OCI-LY3 (cell line): ENCODE data around the gene TK1.

Experiments used
- H2AFZ ChIP-seq: fragments of 200-600, 300-600 bp; shearing (Covaris generic); 2 replicates; pipeline ENCODE4 v1.6.0; 2014; ENCODE audit warnings: antibody characterized with exemption, low read depth, low read length
- H3K27ac ChIP-seq: fragments of 200-600, 300-600 bp; sonication (generic); 2 replicates; pipeline ENCODE4 v1.5.1; 2014; ENCODE audit warnings: mild to moderate bottlenecking, low read length, moderate library complexity, mixed read lengths
- H3K27me3 ChIP-seq: fragments of 200-600, 300-600 bp; sonication (generic); 2 replicates; pipeline ENCODE4 v1.6.1; 2014; ENCODE audit warnings: low read depth, low read length, mixed read lengths
- H3K36me3 ChIP-seq: fragments of 200-600, 300-600 bp; sonication (generic); replicated peaks from 2 replicates; pipeline ENCODE3; 2014; ENCODE audit warnings: low read depth, low read length, mixed read lengths
- H3K4me1 ChIP-seq: fragments of 300-600, 200-600 bp; sonication (generic); 2 replicates; pipeline ENCODE4 v1.6.1; 2014; ENCODE audit warnings: low read length, mixed read lengths
- H3K4me2 ChIP-seq: fragments of 200-600, 300-600 bp; sonication (generic); 2 replicates; pipeline ENCODE4 v1.6.1; 2014; ENCODE audit warnings: low read length, mixed read lengths
- H3K4me3 ChIP-seq: fragments of 300-600, 200-600 bp; sonication (generic); 2 replicates; pipeline ENCODE4 v1.5.1; 2014; ENCODE audit warnings: antibody characterized with exemption, mild to moderate bottlenecking, low read length, moderate library complexity
- H3K79me2 ChIP-seq: fragments of 300-600, 200-600 bp; shearing (Covaris generic); 2 replicates; pipeline ENCODE4 v1.6.1; 2014; ENCODE audit warnings: mild to moderate bottlenecking, low read length, mixed read lengths
- H3K9ac ChIP-seq: fragments of 300-600, 200-600 bp; shearing (Covaris generic); 2 replicates; pipeline ENCODE4 v1.6.0; 2014; ENCODE audit warnings: mild to moderate bottlenecking, low read length, moderate library complexity
- H3K9me3 ChIP-seq: fragments of 200-600, 300-600 bp; shearing (Covaris generic); 2 replicates; pipeline ENCODE4 v1.6.1; 2014; ENCODE audit warnings: low read length, mixed read lengths; ENCODE audit not compliant: insufficient read depth
- H4K20me1 ChIP-seq: fragments of 200-600, 300-600 bp; sonication (generic); 2 replicates; pipeline ENCODE4 v1.6.1; 2016; ENCODE audit warnings: low read length, mixed read lengths; ENCODE audit not compliant: insufficient read depth
- EZH2phosphoT487 ChIP-seq: fragments of 200-600 bp; shearing (Covaris generic); IDR thresholded peaks from 2 replicates; pipeline ENCODE4 v1.6.1; 2018; ENCODE audit warnings: antibody characterized with exemption, mixed run types, low read depth
- TF ChIP-seq, protein P1 (sequence below): fragments of 200-600, 300-600 bp; sonication (generic); IDR thresholded peaks from 2 replicates; pipeline ENCODE4 v1.5.1; 2014; ENCODE audit warnings: antibody characterized with exemption, low read length, low read depth

Gene TK1

DNA sequence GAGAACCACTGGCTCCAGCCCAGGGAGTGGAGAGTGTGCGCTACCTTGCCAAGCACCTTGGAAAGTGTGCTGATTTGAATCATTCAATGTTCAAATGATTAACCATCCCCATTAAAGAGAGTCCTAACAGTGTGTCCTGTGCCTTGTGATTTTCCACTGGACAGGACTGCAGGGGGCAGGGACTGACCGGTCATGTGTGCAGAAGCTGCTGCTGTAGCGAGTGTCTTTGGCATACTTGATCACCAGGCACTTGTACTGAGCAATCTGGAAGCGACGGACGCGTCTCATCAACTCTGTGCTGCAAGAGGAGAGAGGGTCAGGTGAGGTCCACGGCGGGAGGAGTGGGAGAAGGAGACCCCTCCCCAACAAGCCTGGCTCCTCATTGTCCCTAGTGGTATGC is 2.0 kb downstream of the TK1 start:
- no peak overlapping the region for H3K27ac ChIP-seq
- H4K20me1 ChIP-seq = 0 out of 2 replicates have a peak, but pooled peaks cover 6% of the 10 kb centered on the region
- H2AFZ ChIP-seq = no peak overlapping the region
- H3K4me2 ChIP-seq = no peak overlapping the region
- H3K9me3 ChIP-seq = no peaks in the 10 kb centered on the region
- H3K4me3 ChIP-seq = no peak overlapping the region
- TF ChIP-seq, protein P1, sequence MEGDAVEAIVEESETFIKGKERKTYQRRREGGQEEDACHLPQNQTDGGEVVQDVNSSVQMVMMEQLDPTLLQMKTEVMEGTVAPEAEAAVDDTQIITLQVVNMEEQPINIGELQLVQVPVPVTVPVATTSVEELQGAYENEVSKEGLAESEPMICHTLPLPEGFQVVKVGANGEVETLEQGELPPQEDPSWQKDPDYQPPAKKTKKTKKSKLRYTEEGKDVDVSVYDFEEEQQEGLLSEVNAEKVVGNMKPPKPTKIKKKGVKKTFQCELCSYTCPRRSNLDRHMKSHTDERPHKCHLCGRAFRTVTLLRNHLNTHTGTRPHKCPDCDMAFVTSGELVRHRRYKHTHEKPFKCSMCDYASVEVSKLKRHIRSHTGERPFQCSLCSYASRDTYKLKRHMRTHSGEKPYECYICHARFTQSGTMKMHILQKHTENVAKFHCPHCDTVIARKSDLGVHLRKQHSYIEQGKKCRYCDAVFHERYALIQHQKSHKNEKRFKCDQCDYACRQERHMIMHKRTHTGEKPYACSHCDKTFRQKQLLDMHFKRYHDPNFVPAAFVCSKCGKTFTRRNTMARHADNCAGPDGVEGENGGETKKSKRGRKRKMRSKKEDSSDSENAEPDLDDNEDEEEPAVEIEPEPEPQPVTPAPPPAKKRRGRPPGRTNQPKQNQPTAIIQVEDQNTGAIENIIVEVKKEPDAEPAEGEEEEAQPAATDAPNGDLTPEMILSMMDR = no peak
- TF ChIP-seq EZH2phosphoT487 = no peak
- peaks cover 16% of the 10 kb centered on the region for H3K4me1 ChIP-seq
- H3K9ac ChIP-seq = no peak overlapping the region
- peaks cover 36% of the 10 kb centered on the region for H3K36me3 ChIP-seq
- no peaks in the 10 kb centered on the region for H3K27me3 ChIP-seq
- H3K79me2 ChIP-seq = peaks cover 42% of the 10 kb centered on the region

- no peak overlapping the region for H3K4me3 ChIP-seq
- no peak overlapping the region for H2AFZ ChIP-seq
- no peak overlapping the region for H3K4me2 ChIP-seq
- H4K20me1 ChIP-seq = 0 out of 2 replicates have a peak, but pooled peaks cover 6% of the 10 kb centered on the region
- TF ChIP-seq EZH2phosphoT487 = no peak
- TF ChIP-seq, protein P1 = no peak
- no peaks in the 10 kb centered on the region for H3K27me3 ChIP-seq
- no peak overlapping the region for H3K9ac ChIP-seq
- peaks cover 16% of the 10 kb centered on the region for H3K4me1 ChIP-seq
- peaks cover 36% of the 10 kb centered on the region for H3K79me2 ChIP-seq
- no peaks in the 10 kb centered on the region for H3K9me3 ChIP-seq
- H3K27ac ChIP-seq = no peak overlapping the region
- H3K36me3 ChIP-seq = peaks cover 36% of the 10 kb centered on the region
Measured at GRCh38 chr17:78184351-78184750, 2.5 kb downstream of the TK1 start.

DNA sequence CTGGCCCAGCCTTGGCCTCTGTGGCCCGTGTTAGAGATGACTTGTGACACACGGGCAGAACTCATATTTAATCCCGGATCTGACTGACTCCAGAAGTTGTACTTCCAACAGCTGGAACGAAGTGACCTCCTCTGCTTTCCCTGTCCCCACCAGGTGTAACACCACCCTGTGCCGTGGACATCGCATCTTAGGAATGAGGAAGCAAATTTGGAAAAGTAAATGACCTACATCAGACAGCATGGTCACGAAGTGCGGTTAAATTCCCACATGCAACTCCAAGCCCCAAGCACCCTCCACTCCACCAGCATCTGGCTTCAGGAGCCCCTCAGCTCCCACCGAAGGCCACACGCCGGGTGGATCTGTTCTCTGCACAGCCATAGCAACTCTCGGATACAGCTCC is 2.9 kb downstream of the TK1 start:
- no peak overlapping the region for H3K4me3 ChIP-seq
- TF ChIP-seq EZH2phosphoT487 = no peak
- TF ChIP-seq, protein P1 = no peak
- H3K27ac ChIP-seq = no peak overlapping the region
- peaks cover 16% of the 10 kb centered on the region for H3K4me1 ChIP-seq
- no peak overlapping the region for H3K9ac ChIP-seq
- peaks cover 32% of the 10 kb centered on the region for H3K79me2 ChIP-seq
- peaks cover 40% of the 10 kb centered on the region for H3K36me3 ChIP-seq
- H3K9me3 ChIP-seq = no peaks in the 10 kb centered on the region
- no peak overlapping the region for H2AFZ ChIP-seq
- H4K20me1 ChIP-seq = 0 out of 2 replicates have a peak, but pooled peaks cover 6% of the 10 kb centered on the region
- no peak overlapping the region for H3K4me2 ChIP-seq
- H3K27me3 ChIP-seq = no peaks in the 10 kb centered on the region

GRCh38 chr17:78182504-78182903 is 4.3 kb downstream of the TK1 start:
- Histone ChIP-seq H2AFZ (no peak overlapping the region), H3K4me1 (peaks cover 10% of the 10 kb centered on the region), H3K4me2 (no peak overlapping the region), H3K36me3 (peaks cover 50% of the 10 kb centered on the region), H3K9me3 (no peaks in the 10 kb centered on the region), H3K27me3 (no peaks in the 10 kb centered on the region), H3K27ac (no peak overlapping the region), H3K9ac (no peak overlapping the region), H3K79me2 (peaks cover 18% of the 10 kb centered on the region), H4K20me1 (0 out of 2 replicates have a peak, but pooled peaks cover 6% of the 10 kb centered on the region), H3K4me3 (no peak overlapping the region)
- TF ChIP-seq, protein P1 = no peak
- no peak for TF ChIP-seq EZH2phosphoT487
